Immature natural killer cell (primary cell): ENCODE measurements around the gene ZFYVE28. TPM values are rescaled to one million over a fixed set of nuclear protein-coding genes. Genes with fewer than 3 reads are reported as not detected.
"Not testable (repeated sequence)": the region's sequence is repeated elsewhere in the genome, so short reads cannot be mapped to it uniquely, and the experiment has no call there.

ENCODE experiments used
- DNase-seq, 3 donors: peaks; one replicate each; pipeline ENCODE4 v3.0.0; 2022; ENCODE audit warnings: mixed read lengths in 1 of 3
- H3K27ac Mint-ChIP-seq, 6 donors: one replicate each; pipeline ENCODE4 v1.8.0; 2020; ENCODE audit warnings: mixed read lengths in 6 of 6, mild to moderate bottlenecking in 5 of 6, inconsistent platforms in 4 of 6, moderate library complexity in 3 of 6
- H3K27me3 Mint-ChIP-seq, 3 donors: one replicate each; pipeline ENCODE4 v1.8.0; 2020 to 2021; ENCODE audit warnings: low read depth in 3 of 3, mild to moderate bottlenecking in 3 of 3, mixed read lengths in 3 of 3, moderate library complexity in 3 of 3, inconsistent platforms in 1 of 3
- H3K36me3 Mint-ChIP-seq, 3 donors: one replicate each; pipeline ENCODE4 v1.8.0; 2020; ENCODE audit warnings: mixed read lengths in 3 of 3, inconsistent platforms in 2 of 3, mild to moderate bottlenecking in 2 of 3
- H3K4me1 Mint-ChIP-seq, 2 donors: one replicate each; pipeline ENCODE4 v1.8.0; 2020; ENCODE audit warnings: inconsistent platforms in 2 of 2, mild to moderate bottlenecking in 2 of 2, mixed read lengths in 2 of 2, moderate library complexity in 1 of 2
- H3K4me3 Mint-ChIP-seq, 5 donors: one replicate each; pipeline ENCODE4 v1.8.0; 2020; ENCODE audit warnings: mild to moderate bottlenecking in 5 of 5, mixed read lengths in 5 of 5, inconsistent platforms in 3 of 5, moderate library complexity in 3 of 5
- H3K9me3 Mint-ChIP-seq, 6 donors: one replicate each; pipeline ENCODE4 v1.8.0; 2020; ENCODE audit warnings: mild to moderate bottlenecking in 6 of 6, mixed read lengths in 6 of 6, inconsistent platforms in 4 of 6, moderate library complexity in 3 of 6
- polyA plus RNA-seq, 3 donors: library from polyadenylated mRNA; unstranded; fragments of 300-500 nt; fragmentation: Illumina TruSeq; gene quantifications; one replicate each; pipeline ENCODE4 v1.2.3, GENCODE V29; 2021

ZFYVE28 gene
- 10 to 100 TPM; 11.9 to 17.5 (median 14.4) TPM for polyA plus RNA-seq

DNA sequence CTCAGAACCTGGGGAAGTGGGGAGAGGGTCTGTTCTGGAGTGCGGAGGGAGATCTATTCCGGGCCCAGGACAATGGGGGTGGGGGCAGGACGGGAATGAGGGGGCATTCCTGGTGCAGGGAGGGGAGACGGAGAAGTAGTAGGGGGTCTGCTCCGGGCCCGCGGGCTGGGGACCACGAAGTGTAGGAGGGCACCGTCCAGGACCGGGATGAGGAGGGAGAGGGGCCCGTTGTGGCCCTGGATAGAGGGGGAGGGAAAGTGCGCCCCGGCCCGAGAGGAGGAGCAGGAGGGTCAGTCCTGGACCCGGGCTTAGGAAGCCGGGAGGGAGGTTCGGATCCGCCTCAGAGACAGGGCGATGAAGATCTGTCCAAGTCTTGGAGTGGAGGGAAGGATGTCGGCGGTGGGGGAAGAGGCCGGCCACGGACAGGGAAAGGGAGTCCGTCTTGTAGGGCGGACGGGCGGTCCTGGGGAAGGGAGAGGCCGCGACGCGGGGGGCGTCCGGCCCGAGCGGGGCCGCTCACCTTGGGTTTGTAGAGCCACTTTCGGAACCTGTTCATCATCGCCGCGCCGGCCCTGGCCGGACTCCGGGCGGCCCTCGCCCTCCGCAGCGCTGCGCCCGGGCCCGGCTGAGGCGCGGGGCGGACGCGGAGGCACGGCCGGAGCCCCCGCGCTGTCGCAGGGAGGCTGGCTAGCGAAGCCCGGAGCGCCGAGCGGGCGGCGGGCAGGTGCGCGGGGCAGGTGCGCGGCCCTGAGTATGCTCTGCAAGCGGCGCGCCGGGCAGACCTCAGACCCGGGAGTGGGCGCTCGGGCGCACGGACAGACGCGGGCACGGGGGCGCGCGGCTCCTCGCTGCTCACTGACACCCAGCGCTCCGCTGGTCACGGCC lies at the start of gene ZFYVE28:
ZFYVE28 (minus strand) TSS at position 881 of the 885 bp plus-strand sequence; CDS start at position 559, 322 bp downstream.
- no peaks in the 10 kb centered on the region for H3K36me3 Mint-ChIP-seq
- H3K9me3 Mint-ChIP-seq: no peaks in the 10 kb centered on the region
- no peak for DNase-seq
- peak within 1 kb of the TSS; percentile 89 to 99 (median 94) for H3K4me3 Mint-ChIP-seq
- peaks cover 54 to 56% of the 10 kb centered on the region in 2 donors for H3K4me1 Mint-ChIP-seq
- H3K27ac Mint-ChIP-seq: peak within 1 kb of the TSS; percentile 90 to 98 (median 95)
- H3K27me3 Mint-ChIP-seq: peaks cover 28 to 59% (median 37%) of the 10 kb centered on the region in 3 donors

- Mint-ChIP-seq H3K4me1 (peaks cover 34 to 39% of the 10 kb centered on the region in 2 donors), H3K27me3 (peaks cover 18 to 22% (median 19%) of the 10 kb centered on the region in 3 donors)
- not testable (repeated sequence) for DNase-seq, H3K4me3 Mint-ChIP-seq, H3K9me3 Mint-ChIP-seq, H3K36me3 Mint-ChIP-seq, H3K27ac Mint-ChIP-seq
These were observed 47.1 kb upstream of the ZFYVE28 start for GRCh38 chr4:2465544-2465943.

DNA sequence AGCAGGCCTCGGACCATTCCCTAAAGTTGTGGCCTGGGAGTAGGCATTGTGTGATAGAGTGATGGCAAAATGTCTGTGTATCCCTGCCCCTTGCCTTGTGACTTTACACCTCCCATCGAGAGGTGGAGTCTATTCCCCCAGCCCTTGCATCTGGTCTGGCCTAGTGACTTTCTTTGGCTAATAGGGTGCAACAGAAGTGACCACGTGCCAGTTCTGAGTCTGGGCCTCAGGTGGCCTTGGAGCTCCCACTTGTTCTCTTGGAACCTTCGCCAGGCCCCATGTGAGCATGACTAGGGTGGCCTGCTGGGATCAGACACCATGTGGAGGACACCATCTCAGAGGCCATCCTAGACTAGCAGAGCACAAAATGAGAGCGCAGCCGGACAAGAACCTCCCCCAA lies 46.6 kb upstream of the ZFYVE28 start:
- Mint-ChIP-seq H3K27me3 (peaks cover 14 to 22% (median 18%) of the 10 kb centered on the region in 3 donors), H3K4me1 (peaks cover 29 to 34% of the 10 kb centered on the region in 2 donors), H3K4me3 (no peak overlapping the region), H3K36me3 (peaks cover 0 to 5% (median 0%) of the 10 kb centered on the region in 3 donors), H3K9me3 (no peaks in the 10 kb centered on the region), H3K27ac (no peak overlapping the region)
- DNase-seq: no peak

DNA sequence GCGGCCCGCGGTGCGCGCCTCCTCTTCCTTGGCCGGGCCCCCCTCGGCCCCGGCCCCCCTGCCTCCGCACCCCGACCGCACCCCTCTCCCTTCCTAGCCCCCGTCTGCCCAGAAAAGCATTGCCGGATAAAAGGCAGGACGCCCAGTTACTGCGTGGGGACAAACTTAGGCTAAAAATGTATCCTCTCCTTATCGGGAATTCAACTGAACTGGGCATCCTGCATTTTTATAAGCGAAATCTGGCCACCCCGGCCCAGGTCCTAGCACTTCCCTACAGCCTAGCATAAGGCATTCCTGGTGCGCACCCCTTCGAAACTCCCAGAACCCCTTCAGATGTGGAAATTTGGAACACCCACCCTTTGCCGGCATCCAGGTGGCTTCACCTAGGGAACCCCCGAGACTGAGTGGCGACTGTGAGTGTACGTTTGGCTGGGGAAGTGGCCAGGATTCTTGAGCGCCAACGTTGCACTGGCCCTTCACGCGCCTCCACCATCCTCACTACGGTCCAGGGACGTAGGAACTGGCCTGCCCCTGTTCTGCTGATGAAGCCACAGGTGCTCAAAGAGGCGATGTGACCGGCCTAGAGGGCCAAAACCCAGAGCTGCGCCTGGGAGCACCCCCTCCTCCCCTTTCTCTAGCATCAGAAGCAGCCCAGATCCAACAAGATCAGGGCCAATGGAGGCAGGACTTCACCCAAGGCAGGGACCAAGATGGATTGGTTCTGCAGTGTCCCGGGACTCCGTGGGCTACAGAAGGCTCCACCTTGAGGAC lies 44.7 kb upstream of the ZFYVE28 start:
- peak overlapping the region; percentile 20 to 63 (median 55) for H3K4me3 Mint-ChIP-seq
- H3K27me3 Mint-ChIP-seq: peaks cover 2 to 8% (median 5%) of the 10 kb centered on the region in 3 donors
- H3K9me3 Mint-ChIP-seq: no peaks in the 10 kb centered on the region
- DNase-seq: no peak
- peaks cover 20 to 21% of the 10 kb centered on the region in 2 donors for H3K4me1 Mint-ChIP-seq
- H3K27ac Mint-ChIP-seq: no peak overlapping the region
- no peaks in the 10 kb centered on the region for H3K36me3 Mint-ChIP-seq

DNA sequence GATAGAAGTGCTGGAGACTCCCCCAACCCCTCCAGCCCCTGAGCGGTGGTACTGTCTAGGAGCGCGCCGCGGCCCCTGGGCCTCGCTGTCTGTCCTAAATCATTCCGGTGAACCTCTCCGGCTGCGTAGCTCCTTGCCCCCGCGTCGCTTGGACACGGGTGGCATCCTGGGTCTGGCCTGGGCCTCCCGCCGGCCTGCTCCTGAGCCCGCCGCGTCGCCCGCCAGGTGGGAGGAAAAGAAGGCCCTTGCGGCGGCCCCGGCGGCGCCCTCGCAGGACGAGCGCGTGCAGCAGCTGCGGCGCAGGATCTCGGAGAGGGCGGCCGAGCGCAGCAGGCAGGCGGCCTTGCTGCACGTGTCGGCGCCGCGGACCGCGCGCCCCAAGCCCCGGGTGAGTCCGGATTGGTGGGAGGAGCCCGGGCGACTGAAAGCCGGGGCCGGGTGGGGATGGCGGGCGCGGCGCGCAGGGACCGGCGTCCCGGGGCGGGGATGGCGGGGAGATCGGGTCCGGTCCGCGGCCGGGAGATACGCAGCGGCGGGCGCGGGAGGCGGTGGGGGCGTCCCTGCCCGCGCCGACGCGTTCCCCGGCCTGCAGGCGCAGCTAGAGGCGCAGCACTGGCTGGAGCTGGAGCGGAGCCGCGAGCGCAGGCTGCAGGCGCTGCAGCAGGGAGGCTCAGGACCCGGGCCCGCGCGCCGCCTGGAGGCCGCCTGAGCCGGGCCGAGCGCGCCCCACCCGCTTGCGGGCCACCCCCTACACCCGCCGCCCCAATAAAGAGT lies 44.0 kb upstream of the ZFYVE28 start:
- Mint-ChIP-seq H3K9me3 (no peaks in the 10 kb centered on the region), H3K27me3 (peaks cover 2 to 3% (median 3%) of the 10 kb centered on the region in 3 donors), H3K4me3 (peak overlapping the region; percentile 69 to 84 (median 78)), H3K27ac (no peak overlapping the region), H3K36me3 (no peaks in the 10 kb centered on the region), H3K4me1 (peaks cover 12 to 13% of the 10 kb centered on the region in 2 donors)
- peak; percentile 63 to 73 (median 72) for DNase-seq

GRCh38 chr4:2461246-2461960 lies 43.0 kb upstream of the ZFYVE28 start:
- Mint-ChIP-seq H3K27ac (no peak overlapping the region), H3K4me3 (peak overlapping the region; percentile 69 to 84 (median 78)), H3K36me3 (no peaks in the 10 kb centered on the region), H3K9me3 (no peaks in the 10 kb centered on the region), H3K4me1 (peaks cover 7 to 8% of the 10 kb centered on the region in 2 donors), H3K27me3 (peaks cover 2 to 3% (median 3%) of the 10 kb centered on the region in 3 donors)
- DNase-seq: no peak

DNA sequence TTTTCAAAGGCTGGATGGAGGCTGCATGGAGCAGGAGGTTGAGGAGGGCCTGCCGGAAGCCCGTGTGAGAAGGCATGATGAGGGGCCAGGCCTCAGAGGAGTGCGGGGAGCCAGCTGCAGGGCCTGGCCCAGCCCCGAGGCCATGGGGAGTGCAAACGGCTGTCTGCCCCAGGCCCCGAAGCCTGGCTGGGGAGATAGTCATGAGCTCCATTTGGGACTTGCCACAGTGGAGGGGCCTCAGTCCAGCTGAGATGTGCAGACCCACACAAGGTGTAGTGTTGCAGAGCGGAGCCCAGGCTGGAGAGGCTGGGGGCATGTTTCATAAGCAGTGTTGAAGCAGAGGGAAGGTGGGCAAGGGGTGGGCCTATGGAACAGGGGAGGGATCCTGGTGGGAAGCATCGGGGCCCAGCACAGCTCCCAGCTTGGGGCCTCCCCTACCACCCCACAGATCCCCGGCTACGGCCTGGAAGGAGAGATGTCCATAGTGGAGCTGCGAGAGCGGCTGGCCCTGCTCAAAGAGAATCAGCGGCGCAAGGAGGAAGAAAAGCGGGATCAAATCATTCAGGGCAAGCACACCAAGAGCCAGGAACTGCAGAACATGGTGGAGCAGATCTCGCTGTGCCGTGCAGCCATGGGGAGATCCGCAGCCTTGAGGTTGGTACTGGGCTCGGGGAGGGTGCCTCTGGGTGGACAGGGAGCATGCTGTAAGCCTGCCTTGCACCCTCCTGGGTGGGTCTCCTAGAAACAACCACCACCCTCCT lies 41.3 kb upstream of the ZFYVE28 start:
- H3K36me3 Mint-ChIP-seq: no peaks in the 10 kb centered on the region
- no peaks in the 10 kb centered on the region for H3K9me3 Mint-ChIP-seq
- H3K4me1 Mint-ChIP-seq: peaks cover 7 to 8% of the 10 kb centered on the region in 2 donors
- no peak for DNase-seq
- H3K4me3 Mint-ChIP-seq: no peak overlapping the region
- H3K27ac Mint-ChIP-seq: peak overlapping the region in 2 of 6 donors; percentile 7 to 50
- H3K27me3 Mint-ChIP-seq: peaks cover 2 to 3% (median 3%) of the 10 kb centered on the region in 3 donors

- no peak for DNase-seq
- Mint-ChIP-seq H3K4me3 (no peak overlapping the region), H3K36me3 (no peaks in the 10 kb centered on the region), H3K27me3 (peaks cover 0 to 3% (median 3%) of the 10 kb centered on the region in 3 donors), H3K4me1 (peaks cover 7 to 8% of the 10 kb centered on the region in 2 donors), H3K9me3 (no peaks in the 10 kb centered on the region), H3K27ac (peak overlapping the region in 1 of 6 donors; percentile 50)
These were observed 40.4 kb upstream of the ZFYVE28 start for GRCh38 chr4:2458546-2459491.

GRCh38 chr4:2457481-2458295 lies 39.2 kb upstream of the ZFYVE28 start:
- Mint-ChIP-seq H3K27ac (no peak overlapping the region), H3K4me3 (no peak overlapping the region), H3K9me3 (no peaks in the 10 kb centered on the region), H3K27me3 (peaks cover 0 to 3% (median 3%) of the 10 kb centered on the region in 3 donors), H3K36me3 (no peaks in the 10 kb centered on the region), H3K4me1 (peaks cover 6 to 7% of the 10 kb centered on the region in 2 donors)
- no peak for DNase-seq

DNA sequence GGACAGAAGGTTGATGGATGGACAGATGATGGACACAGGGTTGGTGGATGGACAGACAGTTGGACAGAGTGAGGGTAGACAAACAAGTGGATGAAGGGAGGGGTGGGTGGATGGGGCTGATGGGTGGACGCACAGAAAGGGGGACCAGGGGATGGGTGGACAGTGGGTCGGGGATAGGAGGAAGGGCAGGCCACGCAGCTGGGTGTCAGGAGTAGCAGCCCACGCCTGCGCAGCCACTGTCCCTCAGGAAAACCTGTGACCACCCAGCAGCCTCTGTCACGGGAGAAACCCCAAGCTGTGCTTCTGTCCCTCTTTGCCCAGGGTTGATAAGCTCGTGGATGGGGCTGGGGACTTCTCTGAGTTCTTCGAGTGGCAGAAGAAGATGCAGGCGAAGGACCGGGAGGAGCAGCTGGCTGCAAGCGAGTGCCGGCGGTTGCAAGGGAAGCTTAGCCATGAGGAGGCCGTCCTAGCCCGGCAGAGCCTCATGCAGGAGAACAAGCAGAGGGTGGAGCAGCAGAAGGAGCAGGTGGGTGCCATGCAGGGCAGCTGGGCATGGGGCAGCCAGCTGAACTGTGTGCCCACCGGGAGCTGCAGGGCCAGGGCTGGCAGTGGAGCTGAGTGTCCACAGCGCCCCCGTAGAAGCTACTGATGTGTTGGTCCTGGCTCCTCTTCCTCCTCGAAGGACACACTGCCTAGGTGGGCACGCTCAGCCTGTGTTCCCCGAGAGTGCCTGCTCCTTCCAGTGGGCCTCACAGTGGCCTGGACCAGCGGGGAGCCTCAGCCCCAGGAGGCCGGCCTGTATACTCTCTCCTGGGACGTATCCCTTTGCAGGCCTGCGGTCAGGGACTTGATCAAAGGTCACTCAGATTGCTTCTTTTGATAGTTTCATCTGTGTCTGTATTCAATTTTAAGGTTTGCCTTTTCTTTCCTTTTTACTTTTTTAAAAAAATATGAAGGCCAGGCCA lies 33.7 kb upstream of the ZFYVE28 start:
- Mint-ChIP-seq H3K36me3 (no peaks in the 10 kb centered on the region), H3K4me1 (no peaks in the 10 kb centered on the region), H3K9me3 (no peaks in the 10 kb centered on the region), H3K27me3 (peaks cover 0 to 2% (median 0%) of the 10 kb centered on the region in 3 donors), H3K4me3 (no peak overlapping the region), H3K27ac (no peak overlapping the region)
- no peak for DNase-seq
